ENCODE data around the gene ZFC3H1.

The ZFC3H1 gene

GRCh38 chr12:71607494-71608330, 55.9 kb downstream of the ZFC3H1 start:
- Histone ChIP-seq H3K4me3 (ENCODE audit: low read length) (no peak overlapping the region), H3K9me3 (replicated peaks; ENCODE audit: insufficient read depth, low read length) (no peaks in the 10 kb centered on the region), H3K27ac (ENCODE audit: low read length) (no peak overlapping the region), H2AFZ (ENCODE audit: low read length) (no peak overlapping the region), H3K79me2 (ENCODE audit: low read length) (no peaks in the 10 kb centered on the region), H3K27me3 (replicated peaks; ENCODE audit: insufficient read depth, low read length) (no peaks in the 10 kb centered on the region), H3K4me2 (ENCODE audit: low read depth, low read length) (no peak overlapping the region), H3K9me2 (replicated peaks; ENCODE audit: insufficient read depth, low read length) (no peaks in the 10 kb centered on the region), H3K9ac (ENCODE audit: low read length) (no peak overlapping the region), H4K20me1 (ENCODE audit: insufficient read depth, low read length) (no peaks in the 10 kb centered on the region), H3K4me1 (ENCODE audit: low read length) (no peaks in the 10 kb centered on the region), H3K36me3 (replicated peaks; ENCODE audit: insufficient read depth, low read length) (peaks cover 7% of the 10 kb centered on the region; the same call in 1 of the 2 replicates), H3F3A (ENCODE audit: insufficient read depth, low read length) (no peaks in the 10 kb centered on the region)
- no peak for TF ChIP-seq EZH2phosphoT487 (IDR thresholded peaks at IDR 0.05; ENCODE audit: low read length)
- no peak for TF ChIP-seq EZH2 (optimal IDR thresholded peaks at IDR 0.05; ENCODE audit: low read depth, low read length)
- TF ChIP-seq CTCF (IDR thresholded peaks at IDR 0.05; ENCODE audit: low read length): no peak
- no peak for DNase-seq

- Histone ChIP-seq H3K4me1 (ENCODE audit: low read length) (no peaks in the 10 kb centered on the region), H4K20me1 (ENCODE audit: insufficient read depth, low read length) (no peaks in the 10 kb centered on the region), H3K4me2 (ENCODE audit: low read depth, low read length) (no peak overlapping the region), H3K27ac (ENCODE audit: low read length) (no peak overlapping the region), H3K36me3 (replicated peaks; ENCODE audit: insufficient read depth, low read length) (no peaks in the 10 kb centered on the region; the same call in 1 of the 2 replicates), H2AFZ (ENCODE audit: low read length) (no peak overlapping the region), H3K9me2 (replicated peaks; ENCODE audit: insufficient read depth, low read length) (no peaks in the 10 kb centered on the region), H3K9me3 (replicated peaks; ENCODE audit: insufficient read depth, low read length) (no peaks in the 10 kb centered on the region), H3K9ac (ENCODE audit: low read length) (no peak overlapping the region), H3K27me3 (replicated peaks; ENCODE audit: insufficient read depth, low read length) (no peaks in the 10 kb centered on the region), H3K79me2 (ENCODE audit: low read length) (no peaks in the 10 kb centered on the region), H3K4me3 (ENCODE audit: low read length) (no peak overlapping the region), H3F3A (ENCODE audit: insufficient read depth, low read length) (no peaks in the 10 kb centered on the region)
- no peak for DNase-seq
- no peak for TF ChIP-seq CTCF (IDR thresholded peaks at IDR 0.05; ENCODE audit: low read length)
- no peak for TF ChIP-seq EZH2 (optimal IDR thresholded peaks at IDR 0.05; ENCODE audit: low read depth, low read length)
- TF ChIP-seq EZH2phosphoT487 (IDR thresholded peaks at IDR 0.05; ENCODE audit: low read length): no peak
Observed at GRCh38 chr12:71605039-71605438, 58.6 kb downstream of the ZFC3H1 start.

GRCh38 chr12:71602761-71603577, 60.7 kb downstream of the ZFC3H1 start:
- Histone ChIP-seq H3K9me2 (replicated peaks; ENCODE audit: insufficient read depth, low read length) (no peaks in the 10 kb centered on the region), H3K4me1 (ENCODE audit: low read length) (no peaks in the 10 kb centered on the region), H4K20me1 (ENCODE audit: insufficient read depth, low read length) (no peaks in the 10 kb centered on the region), H3K27me3 (replicated peaks; ENCODE audit: insufficient read depth, low read length) (no peaks in the 10 kb centered on the region), H3K4me3 (ENCODE audit: low read length) (no peak overlapping the region), H3K27ac (ENCODE audit: low read length) (no peak overlapping the region), H3K79me2 (ENCODE audit: low read length) (no peaks in the 10 kb centered on the region), H2AFZ (ENCODE audit: low read length) (no peak overlapping the region), H3K36me3 (replicated peaks; ENCODE audit: insufficient read depth, low read length) (no peaks in the 10 kb centered on the region), H3K9ac (ENCODE audit: low read length) (no peak overlapping the region), H3K9me3 (replicated peaks; ENCODE audit: insufficient read depth, low read length) (no peaks in the 10 kb centered on the region), H3F3A (ENCODE audit: insufficient read depth, low read length) (no peaks in the 10 kb centered on the region), H3K4me2 (ENCODE audit: low read depth, low read length) (no peak overlapping the region)
- DNase-seq: no peak
- TF ChIP-seq EZH2 (optimal IDR thresholded peaks at IDR 0.05; ENCODE audit: low read depth, low read length): no peak
